ENCODE results near the gene LAMP5. TPM values are rescaled to one million over a fixed set of nuclear protein-coding genes. Genes with fewer than 3 reads are reported as not detected.

The LAMP5 gene
- total RNA-seq, result 0.66 TPM

GRCh38 chr20:9514461-9515213 lies at the start of gene LAMP5:
LAMP5 (plus strand) TSS chr20:9514590; CDS start chr20:9514853, 263 bp downstream.
- DNase-seq (ENCODE audit: low spot score), result no peak

- DNase-seq (ENCODE audit: low spot score), result no peak
Measured at GRCh38 chr20:9467995-9468394, 46.4 kb upstream of the LAMP5 start.

- no peak for DNase-seq (ENCODE audit: low spot score)
Measured at GRCh38 chr20:9474835-9475415, 39.5 kb upstream of the LAMP5 start.

GRCh38 chr20:9475456-9475855 lies 38.9 kb upstream of the LAMP5 start:
- DNase-seq (ENCODE audit: low spot score), result no peak

- no peak for DNase-seq (ENCODE audit: low spot score)
Measured at GRCh38 chr20:9476174-9476573, 38.2 kb upstream of the LAMP5 start.

GRCh38 chr20:9476637-9477036 lies 37.8 kb upstream of the LAMP5 start:
- no peak for DNase-seq (ENCODE audit: low spot score)

- no peak for DNase-seq (ENCODE audit: low spot score)
Measured at GRCh38 chr20:9478771-9479170, 35.6 kb upstream of the LAMP5 start.

GRCh38 chr20:9480066-9480465 lies 34.3 kb upstream of the LAMP5 start:
- no peak for DNase-seq (ENCODE audit: low spot score)

GRCh38 chr20:9482180-9482579 lies 32.2 kb upstream of the LAMP5 start:
- no peak for DNase-seq (ENCODE audit: low spot score)

- DNase-seq (ENCODE audit: low spot score), result no peak
Measured at GRCh38 chr20:9483131-9483530, 31.3 kb upstream of the LAMP5 start.

- DNase-seq (ENCODE audit: low spot score), result no peak
Measured at GRCh38 chr20:9485614-9486340, 28.6 kb upstream of the LAMP5 start.

- DNase-seq (ENCODE audit: low spot score), result no peak
Measured at GRCh38 chr20:9487231-9487630, 27.2 kb upstream of the LAMP5 start.

GRCh38 chr20:9488063-9488462 lies 26.3 kb upstream of the LAMP5 start:
- DNase-seq (ENCODE audit: low spot score), result no peak

GRCh38 chr20:9490161-9490560 lies 24.2 kb upstream of the LAMP5 start:
- no peak for DNase-seq (ENCODE audit: low spot score)

- no peak for DNase-seq (ENCODE audit: low spot score)
Measured at GRCh38 chr20:9490631-9491030, 23.8 kb upstream of the LAMP5 start.

GRCh38 chr20:9491324-9491723 lies 23.1 kb upstream of the LAMP5 start:
- DNase-seq (ENCODE audit: low spot score), result no peak

GRCh38 chr20:9492067-9492466 lies 22.3 kb upstream of the LAMP5 start:
- DNase-seq (ENCODE audit: low spot score), result no peak

GRCh38 chr20:9493803-9494202 lies 20.6 kb upstream of the LAMP5 start:
- DNase-seq (ENCODE audit: low spot score), result no peak

GRCh38 chr20:9495701-9496100 lies 18.7 kb upstream of the LAMP5 start:
- no peak for DNase-seq (ENCODE audit: low spot score)

GRCh38 chr20:9496155-9496554 lies 18.2 kb upstream of the LAMP5 start:
- DNase-seq (ENCODE audit: low spot score), result no peak

- no peak for DNase-seq (ENCODE audit: low spot score)
Measured at GRCh38 chr20:9498322-9498721, 16.1 kb upstream of the LAMP5 start.

GRCh38 chr20:9499126-9499899 lies 15.1 kb upstream of the LAMP5 start:
- no peak for DNase-seq (ENCODE audit: low spot score)
